Limb (tissue), 2 donors: ENCODE data around the gene ADGRG6.
"Not testable (repeated sequence)": the region's sequence is repeated elsewhere in the genome, so short reads cannot be mapped to it uniquely, and the experiment has no call there.

ENCODE experiments used
- DNase-seq, 2 donors: peaks; one replicate each; pipeline ENCODE4 v3.0.0-alpha.2; 2016; ENCODE audit errors: extremely low spot score in 2 of 2

The ADGRG6 gene

GRCh38 chr6:142407685-142408273, 106.0 kb downstream of the ADGRG6 start:
- DNase-seq: no peak

- DNase-seq: no peak
These were observed 106.6 kb downstream of the ADGRG6 start for GRCh38 chr6:142408409-142408808.

DNA sequence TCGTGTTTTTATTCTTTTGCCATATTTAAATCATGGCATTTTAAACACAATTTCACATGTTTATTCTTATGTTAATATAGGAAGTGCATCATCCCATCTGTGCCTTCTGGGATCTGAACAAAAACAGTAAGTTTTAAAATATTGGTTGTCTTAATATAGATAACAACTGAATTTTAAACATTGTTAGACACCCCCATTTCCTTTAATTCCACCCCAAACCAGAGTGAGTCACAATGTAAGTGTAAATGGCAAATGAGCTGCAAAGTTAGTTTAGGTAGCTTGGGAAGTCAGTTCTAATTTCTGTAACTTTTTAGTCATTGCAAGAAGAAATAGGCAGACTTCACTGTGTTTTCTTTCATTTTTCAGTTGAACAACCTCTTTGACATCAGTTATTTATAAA, 108.0 kb downstream of the ADGRG6 start:
- DNase-seq: no peak

- DNase-seq: no peak
These were observed 109.3 kb downstream of the ADGRG6 start for GRCh38 chr6:142411145-142411544.

GRCh38 chr6:142412241-142412640, 110.4 kb downstream of the ADGRG6 start:
- no peak for DNase-seq

- no peak for DNase-seq
These were observed 110.9 kb downstream of the ADGRG6 start for GRCh38 chr6:142412658-142413057.

DNA sequence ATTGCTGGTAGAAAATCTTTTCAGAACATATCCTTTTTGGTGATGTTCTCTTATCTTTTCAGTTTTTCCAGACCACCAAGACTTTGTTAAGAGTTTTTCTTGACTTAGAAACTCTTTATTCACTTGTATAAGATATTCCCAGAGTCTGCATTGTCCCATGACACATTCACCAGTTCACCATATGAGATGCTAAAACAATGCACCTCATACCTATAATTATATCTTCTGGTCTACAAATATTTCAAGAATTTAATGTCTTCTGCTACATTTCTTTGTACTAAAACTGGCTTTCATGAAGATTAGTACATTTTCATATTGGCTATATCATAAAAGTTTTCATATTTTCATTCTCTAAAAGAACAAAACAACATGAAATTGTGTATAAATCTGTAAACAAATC, 111.3 kb downstream of the ADGRG6 start:
- no peak for DNase-seq

DNA sequence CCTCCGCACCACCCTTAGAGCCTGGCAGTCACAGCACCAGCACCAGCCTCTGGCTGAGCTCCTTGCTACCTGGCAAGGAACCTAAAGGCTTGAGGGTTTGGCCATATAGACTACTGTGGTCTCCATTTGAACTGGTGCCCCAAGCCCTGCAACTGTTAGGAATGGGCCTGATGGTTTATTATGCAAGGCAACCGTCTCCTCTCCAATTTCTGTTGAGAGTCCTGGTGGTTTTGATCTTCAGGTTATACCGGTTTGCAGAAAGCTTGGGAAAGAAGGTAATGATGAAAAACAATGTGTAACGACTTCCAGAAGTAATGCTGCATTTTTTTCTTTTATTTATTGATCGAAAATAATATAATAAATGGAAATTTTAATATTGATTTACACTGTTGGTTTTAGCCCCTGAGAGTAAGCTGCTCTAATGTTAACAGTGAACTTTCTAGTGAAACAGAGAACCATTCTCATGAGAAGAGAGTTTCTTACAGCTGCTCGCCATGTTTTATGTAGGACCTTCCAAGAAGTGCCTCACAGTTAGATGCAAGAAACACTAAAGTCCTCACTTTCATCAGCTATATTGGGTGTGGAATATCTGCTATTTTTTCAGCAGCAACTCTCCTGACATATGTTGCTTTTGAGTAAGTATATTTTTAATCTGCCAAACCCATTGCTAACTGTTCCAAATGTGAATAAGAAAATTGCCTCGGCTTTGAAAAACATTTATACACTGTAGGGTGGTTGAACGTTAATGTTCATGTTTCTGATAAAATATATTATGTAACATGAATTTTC, 112.8 kb downstream of the ADGRG6 start:
- DNase-seq: no peak

- peak; percentile 34 to 68 for DNase-seq
These were observed 114.4 kb downstream of the ADGRG6 start for GRCh38 chr6:142416179-142416578.

GRCh38 chr6:142416686-142417085, 114.9 kb downstream of the ADGRG6 start:
- DNase-seq: no peak

- no peak for DNase-seq
These were observed 115.5 kb downstream of the ADGRG6 start for GRCh38 chr6:142417331-142417750.

DNA sequence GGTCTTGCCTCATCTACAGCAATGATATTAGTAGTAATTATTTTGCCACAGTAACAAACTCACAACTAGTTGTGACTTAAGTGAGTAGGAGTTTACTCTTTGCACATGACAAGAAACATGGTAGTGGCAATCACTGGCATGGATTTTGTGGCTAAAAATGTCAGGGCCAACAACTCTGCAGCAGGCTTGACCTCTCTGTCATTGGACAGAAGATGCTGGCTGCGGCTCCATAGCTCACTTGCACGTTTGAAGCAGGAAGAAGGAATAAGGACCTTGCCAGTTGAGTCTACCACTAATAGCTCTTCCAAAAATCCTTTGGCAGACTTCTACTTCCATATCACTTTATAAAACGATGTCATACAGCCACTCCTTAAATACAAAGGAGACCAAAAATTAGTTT, 117.3 kb downstream of the ADGRG6 start:
- no peak for DNase-seq

GRCh38 chr6:142420802-142421201, 119.0 kb downstream of the ADGRG6 start:
- no peak for DNase-seq

- no peak for DNase-seq
These were observed 119.7 kb downstream of the ADGRG6 start for GRCh38 chr6:142421285-142422117.

GRCh38 chr6:142426444-142427132, 124.8 kb downstream of the ADGRG6 start:
- not testable (repeated sequence) for DNase-seq

GRCh38 chr6:142428468-142428867, 126.7 kb downstream of the ADGRG6 start:
- not testable (repeated sequence) for DNase-seq

- DNase-seq: no peak
These were observed 127.4 kb downstream of the ADGRG6 start for GRCh38 chr6:142429195-142429594.

DNA sequence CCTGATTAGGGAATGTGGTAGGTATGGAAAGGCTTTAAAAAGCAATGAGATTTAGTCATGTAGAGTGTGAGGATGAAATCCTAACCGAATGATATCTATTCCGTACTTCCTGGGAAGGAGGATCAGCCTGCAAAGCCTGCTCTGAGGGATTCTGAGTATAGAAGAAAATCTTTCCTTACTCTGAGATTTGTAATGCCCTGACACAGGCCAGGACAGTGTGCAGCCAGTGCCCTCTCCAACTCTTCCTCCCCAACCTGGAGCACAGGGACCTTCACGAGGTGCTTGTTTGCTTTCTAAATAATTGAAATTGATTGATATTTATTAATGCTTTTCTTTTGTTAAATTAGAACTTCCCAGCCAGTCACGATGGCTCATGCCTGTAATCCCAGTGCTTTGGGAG, 131.6 kb downstream of the ADGRG6 start:
- no peak for DNase-seq

- DNase-seq: no peak
These were observed 137.1 kb downstream of the ADGRG6 start for GRCh38 chr6:142438898-142439297.

- DNase-seq: no peak
These were observed 138.9 kb downstream of the ADGRG6 start for GRCh38 chr6:142440600-142441293.

GRCh38 chr6:142441716-142442115, 139.9 kb downstream of the ADGRG6 start:
- no peak for DNase-seq
